CD4-positive, alpha-beta T cell (primary cell): ENCODE results near the gene SHC4. TPM values are rescaled to one million over a fixed set of nuclear protein-coding genes. Genes with fewer than 3 reads are reported as not detected.

Experiments
- ATAC-seq: fragments of 200-7000 bp; cut with Tn5 transposase; one replicate; pipeline ENCODE4 v1.10.0; 2022; ENCODE audit warnings: mild to moderate bottlenecking; ENCODE audit not compliant: poor library complexity
- CTCF ChIA-PET: fragments of 350-600 bp; sonication (Branson Sonifier 250); formaldehyde crosslinking; loops from one replicate; lab custom pipeline; 2021; ENCODE audit warnings: antibody characterized with exemption, inconsistent platforms; lab: Charles Lee
- POLR2A ChIA-PET: fragments of 350-600 bp; sonication (Branson Sonifier 250); formaldehyde crosslinking; loops from one replicate; lab custom pipeline; 2021; ENCODE audit warnings: antibody characterized with exemption, inconsistent platforms; lab: Charles Lee
- DNase-seq, 14 experiments: peaks; one replicate each; pipeline ENCODE4 v3.0.0-alpha.2; 2013 to 2020; ENCODE audit warnings: mixed read lengths in 2 of 14
- H3K27ac ChIP-seq, 2 donors: one replicate each; pipeline versions ENCODE4 v1.5.1 to v1.7.0; 2013; ENCODE audit warnings: low read length in 2 of 2, low read depth in 1 of 2, mild to moderate bottlenecking in 1 of 2
- H3K27me3 ChIP-seq, 2 experiments: 1 replicate in 1 of 2; 2 replicates in 1 of 2; pipeline versions ENCODE4 v1.6.1 to v1.7.0; 2013; ENCODE audit warnings: low read length in 2 of 2, control low read depth in 1 of 2, mild to moderate bottlenecking in 1 of 2, moderate library complexity in 1 of 2; ENCODE audit not compliant: insufficient read depth in 2 of 2, control insufficient read depth in 1 of 2
- H3K36me3 ChIP-seq: one replicate; pipeline ENCODE4 v1.6.1; 2013; ENCODE audit warnings: low read length, control low read depth; ENCODE audit not compliant: insufficient read depth
- H3K4me1 ChIP-seq: one replicate; pipeline ENCODE4 v1.6.1; 2013; ENCODE audit warnings: low read length, control low read depth; ENCODE audit not compliant: insufficient read depth
- H3K4me3 ChIP-seq: one replicate; pipeline ENCODE4 v1.5.1; 2013; ENCODE audit warnings: mild to moderate bottlenecking, low read length, moderate library complexity
- H3K9me3 ChIP-seq, 2 experiments: 1 replicate in 1 of 2; 2 replicates in 1 of 2; pipeline versions ENCODE4 v1.6.1 to v1.7.0; 2013; ENCODE audit warnings: low read length in 2 of 2, mild to moderate bottlenecking in 2 of 2, control low read depth in 1 of 2, moderate library complexity in 1 of 2; ENCODE audit not compliant: control insufficient read depth in 1 of 2, insufficient read depth in 1 of 2
- H3K27ac Mint-ChIP-seq: one replicate; pipeline ENCODE4 v1.8.0; 2020; ENCODE audit warnings: mixed read lengths
- H3K27me3 Mint-ChIP-seq: one replicate; pipeline ENCODE4 v1.8.0; 2021; ENCODE audit warnings: mixed read lengths
- H3K36me3 Mint-ChIP-seq: one replicate; pipeline ENCODE4 v1.8.0; 2021; ENCODE audit warnings: low read depth, mixed read lengths
- H3K4me1 Mint-ChIP-seq: one replicate; pipeline ENCODE4 v1.8.0; 2021; ENCODE audit warnings: low read depth, mixed read lengths
- H3K4me3 Mint-ChIP-seq: one replicate; pipeline ENCODE4 v1.8.0; 2020; ENCODE audit warnings: mild to moderate bottlenecking, mixed read lengths
- H3K9me3 Mint-ChIP-seq: one replicate; pipeline ENCODE4 v1.8.0; 2020; ENCODE audit warnings: mixed read lengths
- CTCF ChIP-seq: fragments of 200-600 bp; IDR thresholded peaks from one replicate; pipeline ENCODE4 v1.8.0; 2022; ENCODE audit warnings: antibody characterized with exemption, mild to moderate bottlenecking
- intact Hi-C, 2 experiments: fragments of 100-400 bp; cut with DNase I in 1 of 2; cut with micrococcal nuclease in 1 of 2; formaldehyde crosslinking; loops; one replicate each; pipeline versions ENCODE4 v1.15.1 to v1.9.0; 2023 to 2025; cut with DNase I, micrococcal nuclease
- total RNA-seq, 174 experiments: library from RNA in 2 of 174; stranded (reverse) in 2 of 174; gene quantifications; one replicate each; pipeline ENCODE4 v1.2.3 and lab custom pipeline; 2021 to 2026

SHC4 gene
- total RNA-seq, 2 experiments from 2014 or later: not detected

- no peak overlapping the region for H3K4me3 ChIP-seq
- Mint-ChIP-seq H3K9me3 (no peaks in the 10 kb centered on the region), H3K4me3 (no peak overlapping the region), H3K4me1 (no peaks in the 10 kb centered on the region), H3K36me3 (peaks cover 72% of the 10 kb centered on the region), H3K27ac (no peak overlapping the region), H3K27me3 (no peaks in the 10 kb centered on the region)
- H3K9me3 ChIP-seq: no peaks in the 10 kb centered on the region
- H3K4me1 ChIP-seq: no peaks in the 10 kb centered on the region
- no peaks in the 10 kb centered on the region for H3K27me3 ChIP-seq
- ATAC-seq: no peak
- TF ChIP-seq CTCF: no peak
- POLR2A ChIA-PET: no interaction called here
- DNase-seq: no peak
- peaks cover 11% of the 10 kb centered on the region for H3K36me3 ChIP-seq
- intact Hi-C loops: no loop called here
- CTCF ChIA-PET: no interaction called here
- H3K27ac ChIP-seq: no peak overlapping the region
These were observed 182.7 kb downstream of the SHC4 start for GRCh38 chr15:48781017-48781416.

DNA sequence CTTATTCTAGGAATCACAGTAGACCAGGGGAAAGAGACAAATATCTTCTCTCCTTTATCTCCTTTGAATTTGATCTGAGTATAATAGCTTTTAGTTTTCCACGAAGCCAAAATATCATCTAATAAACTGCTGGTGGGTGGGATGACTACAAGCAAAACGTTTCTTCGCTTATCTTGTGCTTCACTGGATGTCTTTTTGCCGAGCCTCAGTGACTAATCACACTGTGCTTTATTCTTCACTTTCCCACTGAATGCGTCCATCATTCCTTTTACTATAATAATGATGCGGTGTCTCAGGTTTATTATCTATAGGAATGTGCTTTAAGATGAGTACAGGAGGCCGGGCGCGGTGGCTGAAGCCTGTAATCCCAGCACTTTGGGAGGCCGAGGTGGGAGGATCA lies 185.4 kb downstream of the SHC4 start:
- intact Hi-C loops: no loop called here
- no peaks in the 10 kb centered on the region for H3K9me3 ChIP-seq

DNA sequence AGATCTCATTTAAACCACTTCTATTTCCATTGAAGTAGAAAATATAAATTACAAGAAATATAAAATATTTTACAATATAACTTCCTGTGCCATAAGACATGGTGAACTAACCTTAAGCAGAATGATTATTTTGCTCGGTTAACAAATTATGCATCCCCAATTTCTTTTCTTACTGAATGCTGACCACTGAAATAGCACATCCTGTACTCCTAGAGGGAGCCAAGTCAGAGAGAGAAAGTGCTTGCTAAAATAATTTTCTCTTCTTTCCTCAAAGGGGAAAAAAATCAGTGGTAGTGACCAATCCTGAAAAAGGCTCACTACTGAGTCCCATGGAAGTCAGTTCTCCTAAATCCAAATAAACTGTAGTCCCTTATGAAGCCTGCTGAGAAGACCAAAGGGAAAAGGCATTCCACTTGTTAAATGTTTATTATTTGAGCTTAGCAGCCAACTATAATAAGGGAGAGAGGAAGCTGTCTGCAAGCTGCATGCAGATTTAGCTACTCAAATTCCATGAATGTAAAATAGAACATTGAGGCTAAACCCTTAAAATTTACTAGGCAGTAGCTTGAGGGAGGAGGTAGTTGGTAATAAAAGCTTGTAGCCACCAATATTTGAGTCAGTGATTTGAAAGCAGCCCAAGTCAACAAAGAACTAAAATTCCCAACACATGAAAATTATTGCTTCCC lies 185.9 kb downstream of the SHC4 start:
- POLR2A ChIA-PET: no interaction called here
- Histone ChIP-seq H3K36me3 (peaks cover 9% of the 10 kb centered on the region), H3K4me3 (no peak overlapping the region), H3K27ac (no peak overlapping the region), H3K4me1 (no peaks in the 10 kb centered on the region), H3K9me3 (no peaks in the 10 kb centered on the region), H3K27me3 (no peaks in the 10 kb centered on the region)
- Mint-ChIP-seq H3K4me1 (no peaks in the 10 kb centered on the region), H3K4me3 (no peak overlapping the region), H3K9me3 (no peaks in the 10 kb centered on the region), H3K36me3 (peaks cover 72% of the 10 kb centered on the region), H3K27ac (no peak overlapping the region), H3K27me3 (no peaks in the 10 kb centered on the region)
- CTCF ChIA-PET: no interaction called here
- ATAC-seq: no peak
- DNase-seq: no peak
- intact Hi-C loops: no loop called here
- TF ChIP-seq CTCF: no peak

More for the DNA sequence above, 185.4 kb downstream of the SHC4 start:
- H3K4me1 ChIP-seq: no peaks in the 10 kb centered on the region
- Mint-ChIP-seq H3K4me1 (no peaks in the 10 kb centered on the region), H3K27ac (no peak overlapping the region), H3K9me3 (no peaks in the 10 kb centered on the region), H3K27me3 (no peaks in the 10 kb centered on the region), H3K4me3 (no peak overlapping the region), H3K36me3 (peaks cover 72% of the 10 kb centered on the region)
- no peak overlapping the region for H3K4me3 ChIP-seq
- ATAC-seq: no peak
- no peak overlapping the region for H3K27ac ChIP-seq
- TF ChIP-seq CTCF: no peak
- H3K27me3 ChIP-seq: no peaks in the 10 kb centered on the region
- CTCF ChIA-PET: no interaction called here
- POLR2A ChIA-PET: interaction anchor here (0.7 kb wide), 1 partner anchor 11 kb away, joined by 3 read pairs; no protein-coding TSS in a partner anchor
- no peak for DNase-seq
- H3K36me3 ChIP-seq: peaks cover 11% of the 10 kb centered on the region
